Medulla oblongata (tissue), 1 donor: ENCODE results near the gene SEMA4C.

Experiments
- DNase-seq: peaks from one replicate; pipeline ENCODE4 v3.0.0-alpha.2; 2015; ENCODE audit errors: extremely low spot score

Gene SEMA4C

DNA sequence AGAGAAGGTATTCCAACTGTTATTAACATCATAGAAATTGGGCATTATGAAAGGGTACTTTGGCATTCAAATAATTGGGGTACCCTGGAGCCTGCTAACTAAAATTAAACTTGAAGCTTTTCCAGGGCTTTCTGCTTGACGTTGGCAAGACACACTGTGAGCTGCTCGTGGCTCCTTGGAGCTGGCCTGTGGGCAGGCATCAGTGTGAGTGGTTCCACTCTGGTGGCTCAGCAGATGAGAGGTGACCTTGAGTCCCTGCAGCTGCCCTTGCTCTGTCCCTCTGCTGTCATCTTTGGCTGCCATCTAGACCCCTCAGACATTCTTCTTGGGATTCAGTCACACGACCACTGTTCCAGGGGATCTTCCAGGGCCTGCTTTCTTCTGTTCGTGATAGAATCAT is 47.1 kb downstream of the SEMA4C start:
- no peak for DNase-seq

DNA sequence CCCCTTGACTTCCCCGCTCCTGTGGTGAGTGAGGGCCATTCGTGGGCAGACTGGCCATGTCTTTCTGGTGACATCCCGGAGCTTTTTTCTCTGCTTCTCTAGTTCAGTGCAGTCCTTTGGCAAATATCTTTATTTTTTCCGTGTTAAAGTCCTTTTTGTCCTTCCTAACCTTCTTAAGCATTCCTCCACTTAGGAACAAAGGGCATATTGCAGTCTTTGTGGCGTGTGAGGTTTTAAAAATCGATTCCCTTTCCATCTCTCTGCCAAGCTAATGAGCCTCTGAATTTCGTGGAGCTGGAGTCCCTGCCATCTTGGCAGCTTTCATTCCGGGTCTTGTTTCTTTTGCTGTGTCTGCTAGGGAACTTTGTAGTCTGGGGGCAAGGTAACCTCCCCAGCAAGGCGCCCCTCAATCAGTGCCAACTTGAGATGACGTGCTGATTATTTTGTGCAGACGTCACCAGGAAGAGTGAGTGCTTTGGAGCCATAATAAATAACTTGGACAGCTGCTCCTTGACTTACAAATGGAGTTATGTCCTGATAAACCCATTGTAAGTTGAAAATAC is 48.7 kb downstream of the SEMA4C start:
- DNase-seq, result no peak

GRCh38 chr2:96819876-96820511 is 49.9 kb downstream of the SEMA4C start:
- DNase-seq, result no peak

- DNase-seq, result no peak
Measured at GRCh38 chr2:96819128-96819875, 50.6 kb downstream of the SEMA4C start.

GRCh38 chr2:96817882-96818281 is 52.0 kb downstream of the SEMA4C start:
- no peak for DNase-seq

DNA sequence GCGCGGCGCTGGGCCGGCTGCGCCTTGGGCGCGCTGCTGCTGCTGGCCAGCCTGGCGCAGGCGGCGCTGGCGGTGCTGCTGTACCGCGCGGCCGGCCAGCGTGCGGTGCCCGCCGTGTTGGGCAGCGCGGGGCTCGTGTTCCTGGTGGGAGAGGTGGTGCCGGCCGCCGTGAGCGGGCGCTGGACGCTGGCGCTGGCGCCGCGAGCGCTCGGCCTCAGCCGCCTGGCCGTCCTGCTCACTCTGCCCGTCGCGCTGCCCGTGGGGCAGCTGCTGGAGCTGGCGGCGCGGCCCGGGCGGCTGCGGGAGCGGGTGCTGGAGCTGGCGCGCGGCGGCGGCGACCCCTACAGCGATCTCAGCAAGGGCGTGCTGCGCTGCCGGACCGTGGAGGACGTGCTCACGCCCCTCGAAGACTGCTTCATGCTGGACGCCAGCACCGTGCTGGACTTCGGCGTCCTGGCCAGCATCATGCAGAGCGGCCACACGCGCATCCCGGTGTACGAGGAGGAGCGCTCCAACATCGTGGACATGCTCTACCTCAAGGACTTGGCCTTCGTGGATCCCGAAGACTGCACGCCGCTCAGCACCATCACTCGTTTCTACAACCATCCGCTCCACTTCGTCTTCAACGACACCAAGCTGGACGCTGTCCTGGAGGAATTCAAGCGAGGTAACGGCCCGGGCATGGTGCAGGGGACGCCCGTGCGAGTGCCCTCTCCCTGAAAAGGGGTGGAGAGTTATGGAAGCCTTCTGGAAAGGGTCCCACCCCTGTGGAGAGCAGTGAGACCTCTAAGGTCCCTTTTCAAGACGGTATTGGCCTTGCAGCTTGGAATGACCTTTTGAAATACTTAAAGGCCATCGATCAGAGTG is 52.8 kb downstream of the SEMA4C start:
- DNase-seq, result no peak

DNA sequence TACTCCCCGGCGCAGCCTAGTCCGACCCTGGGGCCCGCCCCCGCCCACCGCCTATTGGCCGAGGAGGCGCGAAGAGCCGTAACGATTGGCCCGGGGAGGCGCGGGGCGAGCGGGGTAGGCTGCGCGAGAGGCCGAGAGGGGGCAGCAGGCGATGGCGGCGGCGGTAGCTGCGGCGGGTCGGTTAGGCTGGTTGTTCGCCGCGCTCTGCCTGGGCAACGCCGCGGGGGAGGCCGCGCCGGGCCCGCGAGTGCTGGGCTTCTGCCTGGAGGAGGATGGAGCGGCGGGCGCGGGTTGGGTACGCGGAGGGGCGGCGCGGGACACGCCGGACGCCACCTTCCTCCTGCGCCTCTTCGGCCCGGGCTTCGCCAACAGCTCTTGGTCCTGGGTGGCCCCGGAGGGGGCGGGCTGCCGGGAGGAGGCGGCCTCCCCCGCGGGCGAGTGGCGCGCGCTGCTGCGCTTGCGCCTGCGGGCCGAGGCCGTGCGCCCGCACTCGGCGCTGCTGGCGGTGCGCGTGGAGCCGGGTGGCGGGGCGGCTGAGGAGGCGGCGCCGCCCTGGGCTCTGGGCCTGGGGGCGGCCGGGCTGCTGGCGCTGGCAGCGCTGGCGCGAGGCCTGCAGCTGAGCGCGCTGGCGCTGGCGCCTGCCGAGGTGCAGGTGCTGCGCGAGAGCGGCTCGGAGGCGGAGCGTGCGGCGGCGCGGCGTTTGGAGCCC is 53.6 kb downstream of the SEMA4C start, which contains the start of gene CNNM3:
TSS of gene CNNM3 (plus strand) at position 142 of the 709 bp plus-strand sequence. CDS start at position 152, 10 bp downstream.
- peak; percentile 97 for DNase-seq

DNA sequence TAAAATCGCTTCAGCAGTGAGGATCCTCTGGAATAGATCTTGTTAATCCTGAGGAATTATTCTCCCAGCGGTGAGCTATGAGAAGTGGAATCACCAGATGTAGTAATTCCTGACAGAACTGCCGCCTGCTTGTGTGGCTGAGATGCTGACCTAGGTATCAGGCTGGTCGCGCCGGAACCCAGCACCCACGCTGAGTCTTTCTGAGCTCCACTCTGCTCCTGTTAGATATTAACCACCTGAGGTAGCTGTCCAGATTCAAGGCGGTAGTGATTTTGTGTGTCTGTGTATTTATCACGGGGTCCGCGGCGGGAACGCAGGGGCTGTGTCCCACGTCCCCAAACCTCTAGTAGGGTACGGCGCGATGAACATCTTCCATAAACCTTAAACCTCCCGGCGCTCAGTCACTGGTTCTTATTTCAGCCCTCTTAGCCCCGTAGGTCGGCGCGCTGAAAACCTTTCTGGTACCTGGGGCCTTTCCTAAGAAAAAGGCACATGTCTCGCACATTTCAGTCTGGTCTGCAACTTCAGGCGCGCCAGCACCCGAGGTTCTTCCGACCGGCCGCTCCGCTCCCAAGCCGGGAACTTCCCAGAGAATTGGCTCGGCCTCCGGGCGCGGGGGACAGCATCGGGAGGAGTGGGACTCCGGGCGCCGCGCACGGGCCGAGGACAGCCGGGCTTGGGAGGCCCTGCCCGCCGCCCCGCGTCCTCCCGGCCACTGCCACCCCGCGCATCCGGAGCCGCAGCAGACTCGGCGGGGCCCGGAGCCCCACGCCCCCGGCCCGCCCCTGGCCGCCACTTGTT is 54.4 kb downstream of the SEMA4C start:
- peak; percentile 29 for DNase-seq

GRCh38 chr2:96813656-96814055 is 56.2 kb downstream of the SEMA4C start:
- no peak for DNase-seq

DNA sequence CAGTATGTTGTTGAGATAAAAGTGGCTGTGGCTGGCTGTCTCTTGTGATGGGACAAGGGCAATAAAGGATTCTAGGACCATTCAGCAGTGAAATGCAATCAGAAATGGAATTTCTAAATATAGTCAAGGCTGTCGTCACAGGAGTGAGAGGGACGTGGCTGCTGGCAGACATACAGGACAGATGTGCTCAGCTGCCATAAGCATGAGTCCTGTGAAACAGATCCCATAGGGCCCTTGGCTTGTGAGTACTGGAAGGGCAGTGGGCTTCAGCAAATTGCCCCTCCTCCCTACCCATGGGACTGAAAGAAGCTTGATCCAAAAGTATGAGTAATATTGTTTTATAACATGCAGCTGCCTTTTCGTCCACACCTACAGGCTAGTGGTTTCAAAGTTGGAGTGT is 58.0 kb downstream of the SEMA4C start:
- DNase-seq, result no peak

DNA sequence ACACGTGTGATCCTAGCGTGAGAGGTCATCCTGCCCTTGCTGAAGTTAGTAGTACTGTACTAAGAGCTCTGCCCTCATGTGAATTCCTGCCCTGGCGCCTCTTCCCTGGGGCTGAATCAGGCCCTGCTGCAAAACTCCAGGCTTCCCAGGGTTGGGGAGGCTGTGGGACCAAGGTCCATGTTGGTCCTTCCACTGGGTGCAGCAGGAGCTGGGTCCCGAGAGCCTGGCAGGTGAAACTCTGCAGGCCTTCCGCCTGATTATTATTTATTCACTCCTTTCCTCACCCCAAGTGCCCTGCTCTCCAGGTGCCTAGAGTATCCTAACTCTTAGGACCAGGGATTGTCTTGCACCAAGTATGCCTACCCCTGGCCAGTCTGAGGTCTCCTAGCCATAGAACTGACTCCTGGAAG is 59.1 kb downstream of the SEMA4C start:
- no peak for DNase-seq

DNA sequence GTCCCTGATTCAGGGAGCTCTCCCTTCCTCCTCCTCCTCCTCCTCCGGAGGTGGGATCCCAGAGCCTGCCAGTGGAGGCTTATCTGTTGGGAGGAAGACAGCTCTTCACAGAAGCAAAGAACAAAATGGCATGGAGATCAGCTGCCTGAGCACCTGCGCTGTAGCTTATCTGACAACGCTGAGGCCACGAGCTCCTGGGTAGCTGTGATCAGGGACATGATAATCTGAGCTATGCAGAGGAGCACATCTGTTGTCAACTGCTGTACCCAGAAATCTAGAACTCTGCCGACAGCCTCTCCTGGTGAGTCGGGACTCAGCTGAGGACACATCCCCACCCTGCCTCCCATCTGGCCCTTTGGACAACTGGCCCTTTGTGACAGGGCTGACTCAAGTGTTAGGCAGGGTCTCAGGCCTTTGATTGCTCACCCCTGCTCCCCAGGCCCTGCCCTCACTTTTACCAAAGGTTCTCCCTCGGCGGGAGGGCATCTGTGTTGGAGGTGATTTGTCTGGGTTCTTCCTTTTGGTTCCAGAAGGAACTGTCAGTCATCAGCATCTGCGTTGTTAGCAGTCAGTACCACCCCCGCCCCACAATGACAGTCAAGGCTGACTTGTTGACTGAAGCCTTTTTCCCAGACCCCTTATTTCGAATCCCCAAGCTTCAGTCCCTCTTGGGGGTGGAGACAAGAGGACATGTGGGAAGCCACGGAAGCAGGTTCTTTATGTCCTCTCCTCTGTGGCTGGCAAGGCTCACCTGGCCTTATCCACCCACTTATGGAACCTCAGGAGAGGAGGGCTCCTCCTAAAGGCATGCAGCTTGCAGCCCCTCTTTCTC is 59.7 kb downstream of the SEMA4C start:
- DNase-seq, result no peak
